Ectodermal cell (in vitro differentiated cells): Measurements from ENCODE around the gene CCNL2.

ENCODE experiments used
- H3K27ac ChIP-seq: 2 replicates; pipeline ENCODE4 v1.7.0; 2013; ENCODE audit warnings: mild to moderate bottlenecking, low read depth, low read length; ENCODE audit not compliant: insufficient read depth, poor library complexity, severe bottlenecking
- H3K27me3 ChIP-seq: 2 replicates; pipeline ENCODE4 v1.7.0; 2013; ENCODE audit warnings: mild to moderate bottlenecking, low read length; ENCODE audit not compliant: insufficient read depth, control insufficient read depth, poor library complexity, severe bottlenecking
- H3K36me3 ChIP-seq: one replicate; pipeline ENCODE4 v1.7.0; 2013; ENCODE audit warnings: low read length; ENCODE audit not compliant: control insufficient read depth, insufficient read depth
- H3K4me1 ChIP-seq: one replicate; pipeline ENCODE4 v1.7.0; 2013; ENCODE audit warnings: low read length; ENCODE audit not compliant: control insufficient read depth, insufficient read depth
- H3K4me3 ChIP-seq: 2 replicates; pipeline ENCODE4 v1.7.0; 2013; ENCODE audit warnings: low read depth, low read length, control low read depth; ENCODE audit not compliant: insufficient read depth
- H3K9me3 ChIP-seq: 2 replicates; pipeline ENCODE4 v1.7.0; 2013; ENCODE audit warnings: mild to moderate bottlenecking, low read length, moderate library complexity; ENCODE audit not compliant: control insufficient read depth
- WGBS, 2 experiments: methylation state at CpG; one replicate each; pipeline ENCODE4 v1.1.7; 2013; ENCODE audit warnings: missing lambda C conversion rate in 2 of 2; 5-methylcytosine and 5-hydroxymethylcytosine counted together

The CCNL2 gene

DNA sequence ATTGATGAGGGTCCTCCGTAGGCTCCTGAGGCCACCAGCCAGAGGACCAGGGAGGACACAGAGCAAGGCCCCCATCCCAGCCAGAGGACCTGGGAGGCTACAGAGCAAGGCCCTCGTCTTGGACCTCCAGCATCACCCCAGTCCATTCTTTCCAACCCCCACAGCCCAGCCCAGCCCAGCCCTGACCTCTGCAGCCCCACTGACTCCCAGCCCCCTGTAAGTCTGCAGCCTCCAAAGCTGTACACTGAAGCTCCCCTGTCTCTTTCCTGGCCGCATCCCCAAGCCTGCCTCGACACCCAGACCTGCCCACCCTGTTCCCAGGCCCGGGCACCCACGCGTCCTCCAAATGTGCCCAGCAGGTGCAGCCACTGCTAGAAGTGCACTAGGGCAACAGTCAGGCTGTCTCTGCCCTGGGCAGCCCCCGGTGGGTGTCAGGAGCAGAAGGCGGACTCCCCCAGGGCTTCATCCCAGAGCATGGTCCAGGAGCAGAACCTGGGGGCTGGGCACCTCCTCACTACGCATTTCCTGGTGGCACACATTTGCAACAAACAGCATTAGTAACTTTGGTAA is 52.0 kb downstream of the CCNL2 start:
- H3K27me3 ChIP-seq = no peaks in the 10 kb centered on the region
- H3K36me3 ChIP-seq = no peaks in the 10 kb centered on the region
- 94% methylated on average over 10 of the region's 10 CpGs for WGBS, 2 experiments
- H3K4me3 ChIP-seq = peak overlapping the region; percentile 68
- H3K9me3 ChIP-seq = no peaks in the 10 kb centered on the region
- H3K4me1 ChIP-seq = peaks cover 14% of the 10 kb centered on the region
- no peak overlapping the region for H3K27ac ChIP-seq

DNA sequence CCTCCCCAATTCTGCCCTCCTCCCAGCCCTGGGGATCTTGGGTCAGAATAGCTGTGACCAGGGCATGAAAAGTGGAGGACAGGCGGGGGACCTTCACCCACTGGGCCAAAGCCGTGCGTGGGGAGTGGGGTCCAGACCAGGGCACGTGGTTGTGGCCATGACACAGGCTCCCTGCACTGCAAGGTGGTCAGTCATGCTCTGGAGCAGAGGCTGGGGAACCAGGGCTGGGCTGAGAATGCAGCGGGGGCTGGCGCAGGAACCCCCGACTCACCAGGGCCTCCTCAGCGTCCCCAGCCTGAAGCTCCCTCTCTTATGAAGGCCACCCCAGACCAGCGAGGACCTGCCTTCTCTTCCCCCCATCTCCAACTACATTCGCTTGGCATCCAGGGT is 52.6 kb downstream of the CCNL2 start:
- Histone ChIP-seq H3K36me3 (peaks cover 3% of the 10 kb centered on the region), H3K4me3 (no peak overlapping the region), H3K27me3 (no peaks in the 10 kb centered on the region), H3K4me1 (peaks cover 8% of the 10 kb centered on the region), H3K27ac (no peak overlapping the region), H3K9me3 (no peaks in the 10 kb centered on the region)
- WGBS, 2 experiments = 92 to 96% methylated on average over 10 of the region's 10 CpGs

DNA sequence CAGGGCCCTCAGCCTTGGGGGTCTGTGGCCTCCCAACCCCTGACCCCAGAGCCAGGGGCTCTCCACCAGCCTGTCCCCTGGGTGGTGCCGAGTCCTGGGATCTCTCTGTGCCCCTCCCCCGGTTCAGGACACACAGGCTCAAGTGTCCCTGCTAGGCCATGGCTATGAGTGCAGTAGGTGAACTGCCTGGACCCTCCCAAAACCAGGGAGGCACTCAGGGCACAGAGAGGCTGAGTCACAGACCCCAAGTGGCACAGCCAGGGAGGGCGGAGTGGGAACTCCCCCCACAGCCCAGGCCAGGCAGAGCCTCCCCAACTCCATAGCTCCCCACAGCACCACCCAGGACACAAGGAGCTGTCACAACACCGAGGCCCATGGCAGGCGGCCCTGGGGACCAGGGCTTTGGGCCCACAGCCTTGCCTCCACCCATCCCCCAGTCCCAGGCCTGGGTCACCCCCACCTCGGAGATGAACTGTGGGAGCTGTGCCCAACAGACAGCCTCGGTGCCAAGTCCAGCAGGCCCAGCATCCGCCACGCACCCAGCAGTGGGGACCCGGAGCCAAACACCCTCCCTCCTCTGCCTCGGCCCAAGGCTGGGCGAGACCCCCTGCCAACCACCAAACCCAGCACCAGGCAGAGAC is 53.2 kb downstream of the CCNL2 start:
- Histone ChIP-seq H3K9me3 (no peaks in the 10 kb centered on the region), H3K27me3 (no peaks in the 10 kb centered on the region), H3K4me1 (peaks cover 7% of the 10 kb centered on the region), H3K27ac (no peak overlapping the region), H3K36me3 (peaks cover 8% of the 10 kb centered on the region), H3K4me3 (no peak overlapping the region)
- 92 to 95% methylated on average over 12 of the region's 12 CpGs for WGBS, 2 experiments

DNA sequence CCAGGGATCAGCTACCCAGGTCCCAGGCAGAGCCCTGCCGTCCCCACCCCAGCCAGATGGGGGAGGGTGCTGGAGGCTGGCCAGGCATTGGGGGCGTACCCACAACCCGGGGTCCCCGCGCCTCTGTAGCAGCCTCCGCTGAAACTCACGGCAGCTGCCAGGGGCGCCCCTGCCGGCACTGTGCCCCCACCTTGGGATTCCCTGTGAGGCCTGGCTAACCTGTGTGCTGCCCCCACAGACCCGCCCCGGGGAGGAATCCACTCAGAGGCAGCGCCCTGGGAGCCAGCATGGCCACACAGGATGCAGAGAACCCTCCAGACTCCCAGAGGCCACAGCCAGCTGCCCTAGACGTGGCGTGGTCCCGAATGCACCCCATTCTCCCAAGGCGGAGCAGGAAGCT is 53.8 kb downstream of the CCNL2 start:
- Histone ChIP-seq H3K9me3 (no peaks in the 10 kb centered on the region), H3K4me3 (no peak overlapping the region), H3K27me3 (no peaks in the 10 kb centered on the region), H3K4me1 (peaks cover 7% of the 10 kb centered on the region), H3K27ac (no peak overlapping the region), H3K36me3 (peaks cover 10% of the 10 kb centered on the region)
- 93 to 96% methylated on average over 16 of the region's 16 CpGs for WGBS, 2 experiments

DNA sequence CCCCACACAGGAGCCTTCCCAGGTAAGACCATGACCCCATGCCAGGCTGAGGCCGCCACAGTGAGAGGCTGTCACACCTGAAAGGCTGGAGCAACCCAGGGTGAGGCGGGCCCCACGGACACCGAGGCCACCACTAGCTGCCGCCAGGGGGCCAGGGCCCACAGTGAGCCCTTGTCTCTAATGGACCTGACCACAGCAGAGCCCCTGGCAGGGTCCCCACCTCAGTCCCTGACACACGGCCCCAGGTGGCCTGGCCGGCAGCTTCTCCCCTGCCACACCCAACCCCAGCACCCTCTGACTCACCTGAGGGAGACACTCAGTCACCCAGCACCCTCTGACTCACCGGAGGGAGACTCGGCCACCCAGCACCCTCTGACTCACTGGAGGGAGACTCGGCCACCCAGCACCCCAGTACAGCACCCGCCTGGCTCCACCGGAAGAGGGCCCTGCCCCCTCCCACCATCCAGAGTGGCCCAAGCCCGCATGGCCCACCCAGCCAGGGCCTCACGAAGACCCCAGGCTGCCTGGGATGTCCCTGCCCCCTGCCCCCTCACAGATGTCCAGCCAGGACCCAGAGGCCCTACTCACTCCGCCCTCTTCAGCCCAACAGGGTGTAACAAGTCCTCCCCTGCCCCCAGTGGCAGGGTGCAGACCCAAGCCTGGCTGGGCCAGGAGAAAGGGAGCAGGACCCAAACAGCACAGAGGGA is 54.3 kb downstream of the CCNL2 start:
- 87 to 88% methylated on average over 15 of the region's 15 CpGs for WGBS, 2 experiments

DNA sequence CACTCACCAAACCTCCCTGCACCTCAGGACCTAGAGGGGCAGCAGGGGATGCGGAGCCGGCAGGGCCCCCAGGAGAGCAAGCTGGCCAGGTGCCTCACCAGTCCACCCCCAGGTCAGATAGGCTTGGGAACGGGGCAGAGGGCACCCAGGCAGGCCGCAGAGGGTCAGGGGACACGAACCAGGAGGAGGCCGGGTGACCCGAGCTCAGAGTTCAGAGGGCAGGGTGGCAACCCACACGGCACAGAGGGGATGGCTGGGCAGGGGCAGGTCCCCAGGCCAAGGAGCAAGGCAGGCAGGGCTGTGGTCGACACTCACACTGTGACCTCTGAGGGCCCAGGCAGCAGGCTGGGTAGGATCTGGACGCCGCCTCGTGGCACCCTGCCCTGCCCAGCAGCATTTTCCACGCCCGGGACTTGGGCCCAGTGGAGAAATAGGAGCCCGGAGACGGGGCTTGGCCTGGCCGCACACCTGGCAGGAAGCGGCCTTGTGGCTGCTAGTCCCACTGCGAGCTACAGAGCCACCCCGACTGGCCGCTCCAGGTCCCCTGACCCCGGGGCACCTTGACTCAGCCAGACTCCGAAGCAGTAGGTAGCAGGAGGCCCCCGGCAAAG is 55.2 kb downstream of the CCNL2 start:
- no peak overlapping the region for H3K4me3 ChIP-seq
- H3K9me3 ChIP-seq = no peaks in the 10 kb centered on the region
- no peak overlapping the region for H3K27ac ChIP-seq
- no peaks in the 10 kb centered on the region for H3K27me3 ChIP-seq
- 95% methylated on average over 24 of the region's 24 CpGs for WGBS, 2 experiments
- peaks cover 7% of the 10 kb centered on the region for H3K4me1 ChIP-seq
- H3K36me3 ChIP-seq = peaks cover 10% of the 10 kb centered on the region

More for the DNA sequence above, 54.3 kb downstream of the CCNL2 start:
- Histone ChIP-seq H3K4me1 (peaks cover 7% of the 10 kb centered on the region), H3K36me3 (peaks cover 10% of the 10 kb centered on the region), H3K27me3 (no peaks in the 10 kb centered on the region), H3K27ac (no peak overlapping the region), H3K4me3 (no peak overlapping the region), H3K9me3 (no peaks in the 10 kb centered on the region)

DNA sequence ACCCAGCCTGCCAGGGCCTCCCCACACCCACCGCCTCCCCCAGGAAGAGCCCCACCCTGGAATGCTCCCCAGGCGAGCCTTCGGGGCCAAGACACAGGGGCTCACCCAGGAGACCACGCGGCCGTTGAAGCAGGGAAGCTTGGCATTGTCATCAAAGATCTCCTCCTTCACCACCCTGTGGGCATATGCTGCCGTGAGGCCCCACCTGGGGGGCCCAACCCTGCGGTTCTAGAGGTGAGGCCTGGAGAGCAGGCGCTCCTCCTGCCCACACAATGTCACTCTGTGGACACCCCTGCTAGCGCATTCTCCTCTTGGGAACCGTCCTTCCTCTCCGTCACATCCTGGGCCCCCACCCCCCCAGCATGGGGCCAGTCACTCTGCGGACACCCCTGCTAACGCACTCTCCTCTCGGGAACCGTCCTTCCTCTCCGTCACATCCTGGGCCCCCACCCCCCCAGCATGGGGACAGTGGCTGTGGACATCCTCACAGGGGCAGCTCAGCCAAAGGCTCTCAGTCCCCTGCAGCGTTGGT is 56.5 kb downstream of the CCNL2 start:
- 93 to 94% methylated on average over 18 of the region's 18 CpGs for WGBS, 2 experiments
- peaks cover 10% of the 10 kb centered on the region for H3K36me3 ChIP-seq
- no peak overlapping the region for H3K4me3 ChIP-seq
- no peaks in the 10 kb centered on the region for H3K9me3 ChIP-seq
- no peak overlapping the region for H3K27ac ChIP-seq
- H3K4me1 ChIP-seq = no peaks in the 10 kb centered on the region
- H3K27me3 ChIP-seq = no peaks in the 10 kb centered on the region

DNA sequence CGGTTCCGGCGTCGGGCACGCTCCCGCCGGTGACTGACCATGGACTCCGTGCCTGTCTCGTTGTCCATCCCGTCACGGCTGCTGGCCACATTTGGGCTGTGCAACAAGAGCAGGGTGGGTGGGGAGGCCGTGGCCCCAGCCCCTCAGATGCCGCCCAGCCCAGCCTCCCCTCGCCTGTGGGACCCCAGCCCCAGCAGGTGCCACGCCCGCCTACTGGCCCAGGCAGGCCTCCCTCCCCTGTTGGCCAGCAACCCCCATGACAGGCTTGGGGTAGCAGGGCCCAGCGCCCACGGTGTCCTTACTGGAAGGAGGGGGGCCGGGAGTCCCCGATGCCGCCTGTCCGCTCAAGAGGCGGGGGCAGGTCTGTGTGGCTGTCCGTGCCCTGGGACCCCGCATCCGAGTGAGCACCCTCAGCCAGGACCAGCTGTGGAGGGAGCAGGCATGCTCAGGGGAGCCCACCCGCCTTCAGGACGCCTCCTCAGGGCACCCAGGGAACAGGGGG is 57.0 kb downstream of the CCNL2 start:
- Histone ChIP-seq H3K4me3 (no peak overlapping the region), H3K9me3 (no peaks in the 10 kb centered on the region), H3K27ac (no peak overlapping the region), H3K36me3 (peaks cover 10% of the 10 kb centered on the region), H3K4me1 (no peaks in the 10 kb centered on the region), H3K27me3 (no peaks in the 10 kb centered on the region)
- WGBS, 2 experiments = 96 to 97% methylated on average over 28 of the region's 28 CpGs

DNA sequence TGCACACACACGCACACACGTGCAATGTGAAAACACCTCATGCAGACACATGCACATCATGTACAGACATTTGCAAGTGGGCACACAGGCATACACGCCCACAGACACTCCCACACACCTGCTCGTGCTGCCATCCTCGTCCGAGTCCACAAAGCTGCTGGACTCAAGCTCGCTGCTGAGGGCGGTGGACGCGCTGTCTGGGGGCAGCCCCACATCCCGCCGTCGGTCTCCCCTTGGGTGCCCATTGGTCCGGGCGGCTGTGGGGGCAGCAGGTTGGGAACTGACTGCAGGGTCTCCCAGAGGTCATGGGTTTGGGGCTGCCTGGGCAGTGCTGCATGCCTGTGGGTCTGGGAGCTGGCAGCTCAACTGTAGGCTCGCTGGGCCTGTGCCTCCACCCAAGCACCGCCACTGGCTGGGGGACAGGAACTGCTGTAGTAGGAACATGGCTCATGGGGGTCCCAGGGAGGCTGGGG is 57.5 kb downstream of the CCNL2 start:
- H3K4me1 ChIP-seq = no peaks in the 10 kb centered on the region
- no peak overlapping the region for H3K4me3 ChIP-seq
- H3K9me3 ChIP-seq = no peaks in the 10 kb centered on the region
- H3K27ac ChIP-seq = no peak overlapping the region
- H3K27me3 ChIP-seq = no peaks in the 10 kb centered on the region
- 97% methylated on average over 17 of the region's 17 CpGs for WGBS, 2 experiments
- peaks cover 10% of the 10 kb centered on the region for H3K36me3 ChIP-seq
